GM08714 (cell line): ENCODE data around the gene REC114.
"Not testable (repeated sequence)": the region's sequence is repeated elsewhere in the genome, so short reads cannot be mapped to it uniquely, and the experiment has no call there.

Source experiments
- H3K4me3 ChIP-seq: fragments of 200-500 bp; sonication (Bioruptor generic); 2 replicates; pipeline ENCODE4 v1.5.1; 2014; ENCODE audit warnings: mild to moderate bottlenecking, low read length, inconsistent platforms
- ZNF274 ChIP-seq: IDR thresholded peaks from 2 replicates; pipeline ENCODE4 v1.6.1; 2012; ENCODE audit warnings: mild to moderate bottlenecking, low read depth, low read length

Gene REC114, protein sequence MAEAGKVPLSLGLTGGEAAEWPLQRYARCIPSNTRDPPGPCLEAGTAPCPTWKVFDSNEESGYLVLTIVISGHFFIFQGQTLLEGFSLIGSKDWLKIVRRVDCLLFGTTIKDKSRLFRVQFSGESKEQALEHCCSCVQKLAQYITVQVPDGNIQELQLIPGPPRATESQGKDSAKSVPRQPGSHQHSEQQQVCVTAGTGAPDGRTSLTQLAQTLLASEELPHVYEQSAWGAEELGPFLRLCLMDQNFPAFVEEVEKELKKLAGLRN

GRCh38 chr15:73442968-73443367 lies at the start of gene REC114:
REC114 (plus strand) TSS chr15:73443164; CDS start chr15:73443186, 22 bp downstream.
- H3K4me3 ChIP-seq, result no peak within 1 kb of the TSS
- TF ChIP-seq ZNF274, result no peak

DNA sequence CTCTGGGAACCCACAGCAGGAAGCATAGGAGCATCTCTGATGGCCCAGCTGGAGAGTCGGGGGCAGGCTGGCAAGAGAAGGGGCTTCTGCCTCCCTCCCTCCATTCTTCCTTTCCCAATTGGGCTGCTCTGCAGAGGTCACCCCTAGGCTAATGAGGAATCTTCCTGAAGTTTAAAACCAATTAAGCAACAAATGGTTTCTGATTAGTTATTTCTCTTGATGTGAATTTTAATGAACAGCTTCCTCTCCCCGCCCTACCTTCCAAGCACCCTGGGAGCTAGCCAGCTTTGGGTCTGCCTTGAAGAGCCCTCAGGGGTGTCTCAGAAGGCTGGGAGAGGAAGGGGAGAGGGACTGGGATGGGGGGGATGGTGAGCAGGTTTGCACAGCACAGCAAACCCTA lies 49.6 kb upstream of the REC114 start:
- H3K4me3 ChIP-seq, result no peak overlapping the region
- no peak for TF ChIP-seq ZNF274

- H3K4me3 ChIP-seq, result no peak overlapping the region
- no peak for TF ChIP-seq ZNF274
These were observed 48.2 kb upstream of the REC114 start for GRCh38 chr15:73394782-73395181.

DNA sequence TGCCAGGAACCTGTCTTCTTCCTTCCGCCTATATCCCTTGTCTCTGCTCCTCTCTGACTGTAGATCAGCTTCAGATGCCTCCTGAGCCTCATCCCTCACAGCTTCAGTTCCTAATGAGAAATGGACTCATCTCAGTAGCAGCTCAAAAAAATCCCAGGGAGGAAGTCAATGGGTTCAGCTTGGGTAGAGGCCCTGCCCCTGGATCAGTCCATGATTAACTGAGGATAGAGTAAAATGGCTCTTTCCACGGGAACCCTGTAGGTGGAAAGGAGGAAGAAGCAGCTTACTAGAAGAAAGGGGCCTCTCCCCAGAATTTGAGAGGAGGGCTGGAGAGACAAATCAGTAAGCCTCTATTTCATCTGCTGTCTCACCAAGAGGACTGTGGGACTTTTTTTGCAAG lies 47.3 kb upstream of the REC114 start:
- TF ChIP-seq ZNF274, result no peak
- H3K4me3 ChIP-seq, result no peak overlapping the region

DNA sequence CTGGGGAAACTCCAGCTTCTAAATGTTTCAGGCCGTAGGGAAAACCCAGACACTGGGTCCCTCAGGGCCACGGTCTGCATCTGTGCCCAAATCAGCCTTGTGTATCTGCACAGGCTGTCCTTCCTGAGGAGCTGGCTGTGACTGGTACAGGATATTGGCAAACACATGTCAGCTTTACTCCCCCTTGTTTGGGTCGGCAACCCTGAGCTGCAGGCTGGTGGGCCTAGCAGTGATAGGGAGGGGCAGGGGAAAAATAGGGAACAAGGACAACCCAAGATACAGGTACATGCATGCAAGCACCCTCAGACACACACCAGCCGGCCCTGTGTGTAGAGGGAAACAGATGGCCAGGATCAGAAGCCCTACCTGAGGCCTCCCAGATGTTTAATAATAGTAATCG lies 45.5 kb upstream of the REC114 start:
- no peak overlapping the region for H3K4me3 ChIP-seq
- TF ChIP-seq ZNF274, result no peak

GRCh38 chr15:73398861-73399260 lies 44.1 kb upstream of the REC114 start:
- H3K4me3 ChIP-seq, result no peak overlapping the region
- TF ChIP-seq ZNF274, result no peak

- H3K4me3 ChIP-seq, result not testable (repeated sequence)
These were observed 42.7 kb upstream of the REC114 start for GRCh38 chr15:73400222-73400621.

- H3K4me3 ChIP-seq, result no peak overlapping the region
- no peak for TF ChIP-seq ZNF274
These were observed 39.8 kb upstream of the REC114 start for GRCh38 chr15:73403171-73403570.

GRCh38 chr15:73414876-73415275 lies 28.1 kb upstream of the REC114 start:
- no peak for TF ChIP-seq ZNF274
- H3K4me3 ChIP-seq, result no peak overlapping the region

DNA sequence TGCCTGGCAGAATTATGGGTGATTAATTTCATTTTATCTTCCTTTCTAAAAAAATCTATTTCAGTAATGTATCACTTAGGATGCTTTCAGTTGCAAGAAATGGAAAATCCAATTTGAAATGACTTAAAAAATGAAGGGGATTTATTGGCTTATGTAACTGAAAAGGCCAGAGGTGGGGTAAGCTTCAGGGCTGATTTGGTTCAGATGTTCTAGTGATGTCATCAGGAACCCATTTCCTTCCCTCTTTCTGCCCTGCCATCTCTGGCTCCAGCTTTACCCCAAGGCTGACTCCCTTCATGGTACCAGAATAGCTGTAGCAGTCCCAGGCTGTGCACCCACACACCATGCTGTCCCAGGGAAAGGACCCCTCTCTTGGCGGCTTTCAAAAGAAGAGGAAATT lies 18.5 kb upstream of the REC114 start:
- no peak for TF ChIP-seq ZNF274
- no peak overlapping the region for H3K4me3 ChIP-seq

DNA sequence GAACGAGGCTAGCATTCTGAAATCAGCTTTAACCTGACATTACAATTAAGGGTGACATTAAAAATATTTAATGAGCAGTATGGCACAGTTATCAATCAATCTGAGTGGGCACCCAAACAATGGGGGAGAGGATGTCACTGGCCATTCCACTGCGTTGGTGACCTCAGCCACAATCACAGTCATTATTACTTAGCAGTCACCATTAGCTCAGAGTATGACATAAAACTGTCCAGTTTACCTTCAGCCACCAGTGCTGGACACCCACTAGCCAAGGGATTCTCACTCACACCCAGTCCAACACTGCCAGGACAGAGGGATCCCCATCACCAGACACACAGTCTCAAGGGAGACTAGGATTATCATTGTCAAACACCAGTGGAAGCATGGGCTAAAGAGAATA lies 17.5 kb upstream of the REC114 start:
- TF ChIP-seq ZNF274, result no peak
- no peak overlapping the region for H3K4me3 ChIP-seq

- no peak for TF ChIP-seq ZNF274
- H3K4me3 ChIP-seq, result no peak overlapping the region
These were observed 16.5 kb upstream of the REC114 start for GRCh38 chr15:73426323-73426994.

DNA sequence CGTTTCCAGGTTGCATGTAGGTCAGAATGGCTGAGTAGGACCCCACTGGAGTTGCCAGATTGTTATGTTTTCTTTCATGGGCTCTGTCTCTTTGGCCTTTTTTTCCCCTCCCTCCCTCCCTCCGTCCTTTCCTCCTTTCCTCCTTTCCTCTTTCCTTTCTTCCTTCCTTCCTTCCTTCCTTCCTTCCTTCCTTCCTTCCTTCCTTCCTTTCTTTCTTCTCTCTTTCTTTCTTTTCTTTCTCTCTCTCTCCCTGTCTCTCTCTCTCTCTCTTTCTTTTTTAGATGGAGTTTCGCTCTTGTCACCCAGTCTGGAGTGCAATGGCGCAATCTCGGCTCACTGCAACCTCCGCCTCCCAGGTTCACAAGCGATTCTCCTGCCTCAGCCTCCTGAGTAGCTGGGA lies 11.6 kb upstream of the REC114 start:
- not testable (repeated sequence) for H3K4me3 ChIP-seq

DNA sequence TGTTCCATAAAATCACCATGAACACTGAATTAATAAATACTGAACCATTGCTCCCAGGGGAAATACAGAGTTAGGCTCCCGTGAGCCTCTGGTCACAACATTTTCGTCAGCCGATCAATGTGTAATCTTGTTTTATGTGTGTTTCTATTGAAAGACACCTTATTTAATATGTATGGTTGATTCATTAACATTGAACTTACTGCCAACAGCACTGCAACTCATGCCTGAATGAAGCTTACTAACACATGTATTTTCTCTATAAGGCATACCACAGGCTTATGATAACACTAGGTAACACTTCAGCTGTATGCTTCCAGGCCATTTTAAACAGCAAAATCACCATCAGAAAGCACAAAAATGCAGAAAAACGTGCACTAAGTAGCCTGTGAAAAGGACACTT lies 9.1 kb upstream of the REC114 start:
- TF ChIP-seq ZNF274, result no peak
- H3K4me3 ChIP-seq, result no peak overlapping the region

GRCh38 chr15:73436613-73437012 lies 6.4 kb upstream of the REC114 start:
- no peak overlapping the region for H3K4me3 ChIP-seq
- no peak for TF ChIP-seq ZNF274
